ENCODE measurements around the gene TRMT10C.

TRMT10C gene

GRCh38 chr3:101530686-101531047 lies 31.0 kb upstream of the TRMT10C start:
- TF ChIP-seq CTCF (IDR thresholded peaks at IDR 0.05; ENCODE audit: insufficient read depth, low read length, poor library complexity, severe bottlenecking) = no peak
- Histone ChIP-seq H3K27me3 (replicated peaks; ENCODE audit: control insufficient read depth, insufficient read depth, low read length) (no peaks in the 10 kb centered on the region), H3K36me3 (ENCODE audit: control insufficient read depth, insufficient read depth, low read length) (no peaks in the 10 kb centered on the region)

GRCh38 chr3:101531473-101532086 lies 30.1 kb upstream of the TRMT10C start:
- no peak for DNase-seq (ENCODE audit: extremely low read depth, insufficient read length)
- no peaks in the 10 kb centered on the region for H3K27me3 ChIP-seq (replicated peaks; ENCODE audit: control insufficient read depth, insufficient read depth, low read length)
- no peak overlapping the region for H3K4me3 ChIP-seq (replicated peaks; ENCODE audit: low read depth, low read length)
- no peak for TF ChIP-seq CTCF (IDR thresholded peaks at IDR 0.05; ENCODE audit: insufficient read depth, low read length, poor library complexity, severe bottlenecking)
- no peaks in the 10 kb centered on the region for H3K36me3 ChIP-seq (ENCODE audit: control insufficient read depth, insufficient read depth, low read length)

More at GRCh38 chr3:101530686-101531047, 31.0 kb upstream of the TRMT10C start:
- DNase-seq (ENCODE audit: extremely low read depth, insufficient read length) = no peak
- H3K4me3 ChIP-seq (replicated peaks; ENCODE audit: low read depth, low read length) = no peak overlapping the region

GRCh38 chr3:101532783-101533602 lies 28.7 kb upstream of the TRMT10C start:
- Histone ChIP-seq H3K27me3 (replicated peaks; ENCODE audit: control insufficient read depth, insufficient read depth, low read length) (no peaks in the 10 kb centered on the region), H3K4me3 (replicated peaks; ENCODE audit: low read depth, low read length) (no peak overlapping the region), H3K36me3 (ENCODE audit: control insufficient read depth, insufficient read depth, low read length) (no peaks in the 10 kb centered on the region)
- no peak for DNase-seq (ENCODE audit: extremely low read depth, insufficient read length)
- TF ChIP-seq CTCF (IDR thresholded peaks at IDR 0.05; ENCODE audit: insufficient read depth, low read length, poor library complexity, severe bottlenecking) = no peak

- no peak overlapping the region for H3K4me3 ChIP-seq (replicated peaks; ENCODE audit: low read depth, low read length)
- no peaks in the 10 kb centered on the region for H3K27me3 ChIP-seq (replicated peaks; ENCODE audit: control insufficient read depth, insufficient read depth, low read length)
- TF ChIP-seq CTCF (IDR thresholded peaks at IDR 0.05; ENCODE audit: insufficient read depth, low read length, poor library complexity, severe bottlenecking) = no peak
- no peak for DNase-seq (ENCODE audit: extremely low read depth, insufficient read length)
- no peaks in the 10 kb centered on the region for H3K36me3 ChIP-seq (ENCODE audit: control insufficient read depth, insufficient read depth, low read length)
These were observed 28.1 kb upstream of the TRMT10C start for GRCh38 chr3:101533603-101533968.

- Histone ChIP-seq H3K27me3 (replicated peaks; ENCODE audit: control insufficient read depth, insufficient read depth, low read length) (no peaks in the 10 kb centered on the region), H3K4me3 (replicated peaks; ENCODE audit: low read depth, low read length) (no peak overlapping the region), H3K36me3 (ENCODE audit: control insufficient read depth, insufficient read depth, low read length) (no peaks in the 10 kb centered on the region)
- DNase-seq (ENCODE audit: extremely low read depth, insufficient read length) = no peak
- no peak for TF ChIP-seq CTCF (IDR thresholded peaks at IDR 0.05; ENCODE audit: insufficient read depth, low read length, poor library complexity, severe bottlenecking)
These were observed 26.4 kb upstream of the TRMT10C start for GRCh38 chr3:101535221-101535620.

Measured in GM06990 (cell line).